NCI-H526 treated with DMSO at 0.1 percent for 48 hours (cell line): ENCODE data around the gene GNS.
"Not testable (repeated sequence)": the region's sequence is repeated elsewhere in the genome, so short reads cannot be mapped to it uniquely, and the experiment has no call there.

ENCODE experiments used
- DNase-seq: peaks from one replicate; lab custom pipeline; 2025; lab: John Stamatoyannopoulos, UW

GNS gene

DNA sequence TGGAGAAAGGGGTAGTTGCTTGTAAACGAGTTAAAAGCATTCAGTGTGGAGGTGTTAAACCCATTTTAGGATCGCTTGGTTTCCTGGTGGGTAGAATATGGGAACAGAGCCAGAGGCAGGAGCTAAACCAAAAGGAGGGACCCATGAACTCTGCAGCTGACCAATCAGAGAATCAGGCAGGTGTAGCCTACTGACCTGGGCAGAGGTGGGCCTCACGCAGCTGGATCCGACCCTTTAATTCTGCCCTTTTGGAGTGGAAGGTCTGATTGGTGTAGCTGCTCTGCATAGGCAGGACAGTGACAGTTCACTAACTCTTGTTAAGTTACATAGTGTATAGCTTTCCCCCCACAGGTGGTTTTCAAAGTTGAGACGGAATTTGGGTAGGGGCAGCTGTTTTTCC, 63.7 kb downstream of the GNS start:
- no peak for DNase-seq

DNA sequence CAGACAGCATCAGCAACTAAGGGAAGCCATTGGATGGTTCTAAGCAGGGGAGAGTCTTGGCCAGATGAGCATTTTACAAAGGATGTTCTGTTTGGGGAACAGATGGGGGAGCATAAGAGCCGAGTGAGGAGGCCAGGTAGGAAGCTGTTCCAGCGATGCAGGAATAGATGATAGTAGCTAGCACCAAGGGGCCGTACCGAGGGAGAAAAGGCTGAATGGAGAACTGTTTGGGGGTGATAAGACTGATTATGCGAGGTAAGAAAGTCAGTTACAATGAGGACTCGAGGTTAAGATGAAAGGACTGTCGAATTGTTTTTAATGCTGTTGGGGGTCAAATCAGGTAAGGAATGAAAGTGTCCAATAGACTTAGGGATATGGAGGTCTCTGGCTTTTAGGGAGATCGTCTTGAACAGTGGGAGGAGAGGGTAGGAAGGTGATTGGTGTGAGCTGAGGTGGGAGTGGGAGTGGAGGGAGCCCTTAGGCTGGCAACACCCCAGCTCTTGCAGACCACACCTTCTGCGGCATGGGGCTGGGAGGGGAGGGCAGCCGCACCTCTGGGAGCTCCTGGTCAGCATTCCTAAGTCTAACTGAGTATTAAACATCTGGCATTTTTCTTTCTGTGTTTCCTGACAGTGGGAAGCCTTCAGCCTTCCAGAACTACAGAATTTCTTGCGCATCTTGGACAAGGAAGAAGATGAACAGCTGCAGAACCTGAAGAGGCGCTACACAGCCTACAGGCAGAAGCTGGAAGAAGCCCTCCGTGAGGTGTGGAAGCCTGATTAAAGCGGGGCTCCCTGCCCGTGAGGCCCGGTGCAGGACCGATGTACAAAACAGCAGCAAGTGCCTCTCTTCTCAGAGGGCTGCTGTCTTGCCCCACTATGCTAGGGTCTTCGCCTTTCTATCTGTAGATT, 64.8 kb downstream of the GNS start:
- DNase-seq, result no peak

DNA sequence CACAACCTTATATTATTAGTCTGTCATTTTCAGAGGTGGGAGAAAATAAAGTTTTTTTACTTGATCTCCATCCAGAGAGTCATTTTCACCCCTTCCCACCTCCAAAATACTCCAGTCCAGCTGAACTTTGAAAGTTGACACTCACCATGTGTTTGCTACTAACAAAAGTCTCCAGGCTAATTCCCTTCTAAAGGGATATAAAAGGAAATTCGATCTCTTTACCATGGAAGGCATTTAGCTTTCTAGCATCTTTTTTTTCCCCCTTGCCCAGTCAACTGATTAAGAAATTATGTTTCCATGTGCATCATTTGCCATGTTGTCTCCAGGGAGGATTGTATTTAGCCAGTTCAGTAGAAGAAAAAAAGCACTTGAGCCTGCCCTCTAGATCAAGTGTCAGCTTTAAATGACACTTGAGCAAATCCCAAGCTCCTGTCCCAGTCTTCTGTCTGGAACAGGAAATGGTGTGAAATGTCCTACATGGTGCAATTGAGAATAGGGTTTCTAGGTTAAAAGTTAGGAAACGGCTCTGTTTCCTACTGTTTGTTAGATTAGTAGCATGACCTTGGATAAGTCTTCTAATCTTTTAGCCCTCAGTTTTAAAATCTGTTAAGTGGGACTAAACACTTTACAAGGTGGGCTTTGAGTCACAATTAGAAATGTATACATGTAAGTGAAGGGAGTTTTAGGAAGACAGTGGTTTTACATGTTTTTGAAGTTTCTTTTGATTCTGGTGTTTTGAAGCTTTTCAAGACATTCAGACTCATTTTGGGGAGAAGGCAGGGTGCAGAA, 67.2 kb downstream of the GNS start:
- no peak for DNase-seq

DNA sequence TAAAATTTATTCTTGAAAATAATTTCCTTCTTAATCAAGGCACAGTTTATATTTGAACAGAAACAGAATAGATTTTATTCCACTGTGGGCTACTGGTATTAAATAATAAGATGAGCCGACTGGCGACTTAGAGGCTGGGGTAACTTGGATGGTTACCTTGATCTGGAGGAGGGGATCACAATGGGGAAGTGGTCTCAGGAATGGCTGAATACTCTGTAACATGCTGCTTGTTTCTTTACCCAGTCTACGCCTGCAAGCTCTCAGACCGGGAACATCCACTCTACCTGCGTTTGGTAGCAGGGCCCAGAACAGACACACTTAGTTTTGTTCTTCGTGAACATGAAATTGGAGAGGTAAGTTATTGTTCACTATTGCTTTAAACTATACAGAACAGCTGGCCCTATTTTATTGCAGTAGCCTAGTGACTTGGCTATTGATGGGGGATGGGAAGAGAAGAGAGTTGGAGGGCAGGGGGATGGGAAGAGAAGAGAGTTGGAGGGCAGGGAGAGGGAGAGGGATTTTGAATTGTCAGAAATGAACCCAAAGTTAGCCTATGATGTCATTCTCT, 67.9 kb downstream of the GNS start:
- no peak for DNase-seq

DNA sequence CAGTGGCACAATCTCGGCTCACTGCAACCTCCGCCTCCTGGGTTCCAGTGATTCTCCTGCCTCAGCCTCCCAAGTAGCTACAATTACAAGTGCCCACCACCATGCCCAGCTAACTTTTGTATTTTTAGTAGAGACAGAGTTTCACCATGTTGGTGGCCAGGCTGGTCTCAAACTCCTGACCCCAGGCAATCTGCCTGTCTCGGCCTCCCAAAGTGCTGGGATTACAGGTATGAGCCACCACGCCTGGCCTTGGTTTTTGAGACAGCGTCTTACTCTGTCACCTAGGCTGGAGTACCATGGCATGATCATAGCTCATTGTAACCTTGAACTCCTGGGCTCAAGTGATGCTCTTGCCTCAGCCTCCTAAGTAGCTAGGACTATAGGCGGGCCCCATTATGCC, 69.0 kb downstream of the GNS start:
- DNase-seq, result not testable (repeated sequence)

DNA sequence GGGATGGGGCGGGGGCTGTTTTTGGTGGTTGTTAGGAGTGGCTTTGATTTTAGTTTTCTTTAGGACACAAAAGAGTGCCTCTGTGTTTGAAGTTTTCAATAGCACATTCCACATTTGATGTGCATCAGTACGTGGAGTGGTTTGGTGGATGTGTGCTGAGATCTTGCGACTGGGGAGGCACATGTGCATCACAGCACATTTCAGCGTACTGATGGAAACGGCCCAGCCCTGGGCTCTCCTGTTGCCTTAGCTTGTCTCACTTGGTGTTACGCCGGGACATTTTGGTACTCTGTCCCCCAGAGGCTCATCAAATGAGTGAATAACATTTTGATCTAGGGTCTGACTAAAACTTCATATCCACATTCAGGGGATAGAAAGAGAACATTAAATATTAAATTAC, 70.5 kb downstream of the GNS start:
- no peak for DNase-seq

DNA sequence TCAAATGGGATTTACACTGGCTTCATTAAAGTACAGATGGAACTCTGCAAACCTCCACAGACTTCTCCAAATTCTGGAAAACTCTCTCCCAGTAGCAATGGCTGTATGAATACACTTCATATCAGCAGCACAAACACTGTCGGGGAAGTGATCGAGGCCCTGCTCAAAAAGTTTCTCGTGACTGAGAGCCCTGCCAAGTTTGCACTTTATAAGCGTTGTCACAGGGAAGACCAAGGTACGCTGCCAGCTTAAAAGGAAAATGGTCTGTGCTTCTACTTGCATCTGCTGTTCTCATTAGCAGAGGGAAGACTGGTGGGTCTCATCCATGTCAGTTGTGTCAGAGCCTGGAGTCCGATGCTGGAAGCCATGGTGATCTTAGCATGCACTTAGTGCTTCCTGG, 71.0 kb downstream of the GNS start:
- DNase-seq, result no peak

DNA sequence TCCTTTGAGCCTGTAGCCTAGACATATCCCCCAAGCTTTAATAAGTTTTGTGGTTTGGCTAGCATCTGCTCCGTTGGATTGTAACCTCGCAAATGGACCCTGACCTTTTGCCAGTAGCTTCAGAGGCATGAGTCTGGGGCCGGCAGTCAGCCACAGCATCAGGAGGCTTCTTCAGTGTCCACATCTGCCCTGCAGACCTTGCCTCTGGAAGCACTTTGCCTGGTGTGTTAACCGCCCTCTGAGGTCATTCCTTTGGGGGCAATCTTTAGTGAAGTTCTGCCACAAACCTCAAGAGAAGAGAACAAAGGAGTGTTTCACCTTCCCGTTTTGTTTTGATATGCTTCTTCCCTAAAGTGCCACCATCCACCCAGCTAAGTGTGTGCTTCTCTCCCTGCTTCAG, 71.4 kb downstream of the GNS start:
- DNase-seq, result no peak

DNA sequence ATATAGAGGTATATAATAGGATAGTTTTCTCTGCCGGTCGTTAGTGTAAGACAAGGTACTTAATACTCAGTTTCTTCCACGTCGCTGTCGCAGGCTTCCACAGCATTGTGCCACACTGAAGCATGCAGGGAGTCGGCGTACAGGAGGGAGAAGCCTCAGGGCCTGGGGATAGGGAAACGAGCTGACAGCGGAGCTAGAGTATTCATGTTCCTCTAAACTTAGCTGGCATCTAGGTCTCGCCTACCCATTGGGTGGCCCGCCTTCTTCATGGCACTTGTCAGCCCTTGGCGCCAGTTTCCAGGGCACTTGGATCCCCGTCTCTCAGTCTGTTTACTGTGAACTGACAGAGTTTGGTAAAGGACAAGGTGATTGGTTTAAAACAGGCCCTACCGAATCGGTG, 73.6 kb downstream of the GNS start:
- DNase-seq, result no peak

DNA sequence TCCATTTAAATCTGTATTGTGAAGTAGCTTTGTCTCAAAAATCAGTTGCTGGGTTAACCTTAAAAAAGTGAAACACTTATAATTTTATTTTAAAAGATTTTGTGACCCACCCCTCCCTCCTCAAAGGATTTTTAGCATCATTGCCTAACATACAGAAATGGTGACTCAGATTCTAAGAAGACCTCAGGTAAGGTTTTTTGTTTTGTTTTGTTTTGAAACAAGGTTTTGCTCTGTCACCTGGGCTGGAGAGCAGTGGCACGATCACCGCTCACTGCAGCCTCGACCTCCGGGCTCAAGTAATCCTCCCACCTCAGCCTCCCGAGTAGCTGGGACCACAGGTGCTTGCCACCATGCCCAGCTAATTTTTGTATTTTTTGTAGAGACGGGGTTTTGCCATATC, 74.2 kb downstream of the GNS start:
- DNase-seq, result no peak

DNA sequence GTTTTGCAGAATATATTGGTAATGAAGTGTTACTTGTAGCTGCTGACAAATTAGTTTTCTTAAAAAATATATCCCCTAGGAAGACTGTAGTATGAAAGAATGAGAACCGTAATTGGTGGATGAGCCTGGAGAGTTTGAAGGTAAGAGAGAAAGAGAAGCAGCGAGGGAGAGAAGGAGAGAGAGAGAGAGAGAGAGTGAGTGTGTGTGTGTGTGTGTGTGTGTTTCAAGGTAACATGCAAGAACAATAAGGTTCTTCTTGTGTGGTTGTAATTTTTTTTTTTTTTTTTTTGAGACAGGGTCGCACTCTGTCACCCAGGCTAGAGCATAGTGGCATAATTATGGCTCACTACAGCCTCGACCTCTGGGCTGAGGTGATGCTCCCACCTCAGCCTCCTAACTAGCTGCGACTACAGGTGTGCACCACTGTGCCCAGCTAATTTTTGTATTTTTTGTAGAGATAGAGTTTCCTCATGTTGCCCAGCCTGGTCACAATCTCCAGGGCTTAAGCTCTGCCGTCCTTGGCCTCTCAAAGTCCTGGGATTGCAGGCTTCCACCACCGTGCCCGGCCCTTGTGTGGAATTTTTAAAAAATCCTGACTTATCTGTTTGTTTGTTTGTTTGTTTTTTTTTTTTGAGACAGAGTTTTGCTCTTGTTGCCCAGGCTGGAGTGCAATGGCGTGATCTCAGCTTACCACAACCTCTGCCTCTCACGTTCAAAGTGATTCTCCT, 75.2 kb downstream of the GNS start:
- DNase-seq, result no peak

DNA sequence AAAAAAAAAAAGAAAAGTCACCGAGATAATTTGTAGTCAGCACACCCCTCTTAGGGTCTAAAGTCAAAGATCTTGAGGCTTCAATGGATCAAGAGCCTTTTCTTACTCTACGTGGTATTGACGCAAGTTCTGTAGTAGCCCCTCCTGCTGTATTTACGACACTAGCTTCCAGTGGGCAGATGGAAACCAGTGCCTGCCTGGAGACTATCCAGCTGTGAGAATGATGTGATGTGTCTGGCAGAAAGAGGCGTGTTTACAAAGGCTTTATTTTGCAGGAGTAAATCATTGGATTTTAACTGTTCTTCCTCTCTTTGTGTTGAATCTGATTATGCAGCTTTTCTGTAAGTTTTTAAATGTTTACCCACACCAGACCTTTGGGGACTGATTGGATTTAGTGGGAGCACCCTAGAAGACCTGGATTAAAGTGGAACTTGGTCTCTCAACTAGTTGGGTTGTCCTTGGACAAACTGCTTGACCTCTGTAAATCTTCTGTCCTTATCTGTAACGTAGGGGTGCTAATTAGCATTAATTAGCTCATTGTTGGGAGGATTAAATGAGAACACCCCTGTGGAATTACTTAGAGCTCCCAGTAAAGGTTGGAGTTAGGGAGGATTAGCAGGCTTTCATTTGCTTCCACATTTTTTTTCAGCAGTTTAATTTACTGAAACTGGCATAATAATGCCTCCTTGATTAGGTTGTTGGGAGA, 76.5 kb downstream of the GNS start:
- no peak for DNase-seq

DNA sequence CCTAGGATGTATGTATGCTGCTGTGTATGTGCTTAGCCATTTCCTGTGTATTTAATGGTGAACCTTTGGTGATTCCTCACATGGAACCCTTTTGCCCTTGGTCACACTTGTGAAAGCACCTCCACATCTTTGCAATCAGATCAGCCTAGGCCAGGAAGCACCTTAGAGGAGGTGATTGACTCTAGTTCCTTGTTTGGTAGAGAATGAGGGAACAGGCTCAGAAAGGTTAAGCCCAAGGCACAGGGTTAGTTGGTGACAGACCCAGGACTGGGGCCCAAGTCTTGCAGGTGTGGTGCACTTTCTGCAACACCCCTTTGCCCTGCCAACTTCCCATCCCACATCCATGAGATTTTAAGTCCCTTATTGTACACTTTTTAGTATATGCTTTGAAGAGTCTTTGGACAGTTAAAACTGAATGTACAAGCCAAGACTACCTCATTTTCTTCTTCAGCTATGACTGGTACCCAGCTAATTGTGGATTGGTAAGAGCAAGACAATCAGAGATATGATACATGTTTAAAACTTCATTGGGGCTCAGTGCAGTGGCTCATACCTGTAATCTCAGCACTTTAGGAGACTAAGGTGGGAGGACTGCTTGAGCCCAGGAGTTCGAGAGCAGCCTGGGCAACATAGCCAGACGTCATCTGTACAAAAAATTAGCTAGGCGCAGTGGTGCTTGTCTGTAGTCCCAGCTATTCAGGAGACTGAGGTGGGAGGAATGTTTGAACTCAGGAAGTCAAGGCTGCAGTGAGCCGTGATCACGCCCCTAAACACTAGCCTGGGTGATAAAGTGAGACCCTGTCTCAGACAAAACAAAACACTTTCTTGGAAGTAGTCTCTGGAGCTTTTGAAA, 77.8 kb downstream of the GNS start:
- DNase-seq, result no peak

DNA sequence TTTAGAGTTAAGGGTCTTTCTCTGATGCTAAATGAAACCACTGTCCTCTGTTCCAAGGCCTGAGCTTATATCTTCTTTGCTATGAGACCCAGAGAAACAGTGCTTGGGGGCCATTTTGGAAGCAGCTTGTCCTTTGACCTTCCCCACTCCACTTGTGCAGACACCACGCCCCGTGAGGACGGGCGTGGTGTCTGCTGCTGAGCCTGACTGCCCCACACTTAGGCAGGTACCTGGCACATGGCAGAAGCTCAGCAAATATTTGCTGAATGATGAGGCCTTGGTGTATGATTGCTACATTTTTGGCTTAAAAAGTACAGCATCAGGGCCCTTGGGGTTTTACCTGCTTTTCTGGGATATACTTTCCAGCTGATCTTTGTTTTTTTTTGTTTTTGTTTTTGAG, 79.0 kb downstream of the GNS start:
- no peak for DNase-seq

DNA sequence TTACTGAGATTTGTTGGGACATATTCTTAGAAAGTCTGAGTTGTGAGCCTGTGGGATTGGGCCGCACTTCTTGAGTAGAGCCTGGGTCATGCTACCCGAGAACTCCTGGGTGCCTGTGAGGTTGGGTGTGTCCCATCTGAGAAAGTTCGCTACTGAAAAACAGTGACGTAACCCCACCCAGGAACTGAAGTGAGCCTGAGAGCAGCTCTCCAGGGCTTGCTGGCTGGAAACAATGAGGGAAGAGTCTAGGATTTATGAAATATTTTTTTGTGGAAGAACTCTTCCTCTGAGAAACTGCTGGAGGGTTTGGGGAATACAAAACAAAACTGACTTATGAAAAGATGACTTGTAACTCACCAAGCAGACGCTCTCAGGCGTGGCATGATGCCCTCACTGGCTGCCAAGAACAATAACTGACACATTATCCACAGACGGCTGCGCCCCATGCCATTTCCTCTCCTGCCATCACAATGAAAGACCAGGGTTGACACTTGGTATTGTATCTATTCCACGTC, 79.7 kb downstream of the GNS start:
- no peak for DNase-seq

DNA sequence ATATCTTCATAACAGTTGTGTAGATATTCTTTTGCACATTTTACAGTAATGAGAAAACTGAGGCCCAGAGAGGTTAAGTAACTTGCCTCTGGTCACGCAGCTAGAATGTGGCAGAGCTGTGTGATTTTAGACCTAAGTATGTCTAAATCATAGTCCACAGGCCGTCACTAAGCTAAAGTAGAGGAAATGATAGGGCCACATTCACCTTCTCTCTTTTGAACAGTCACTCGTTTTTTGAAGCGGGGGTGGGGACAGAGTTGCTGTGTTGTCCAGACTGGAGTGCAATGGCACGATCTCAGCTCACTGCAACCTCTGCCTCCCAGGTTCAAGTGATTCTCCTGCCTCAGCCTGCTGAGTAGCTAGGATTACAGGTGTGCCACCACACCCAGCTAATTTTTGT, 80.4 kb downstream of the GNS start:
- DNase-seq, result no peak

DNA sequence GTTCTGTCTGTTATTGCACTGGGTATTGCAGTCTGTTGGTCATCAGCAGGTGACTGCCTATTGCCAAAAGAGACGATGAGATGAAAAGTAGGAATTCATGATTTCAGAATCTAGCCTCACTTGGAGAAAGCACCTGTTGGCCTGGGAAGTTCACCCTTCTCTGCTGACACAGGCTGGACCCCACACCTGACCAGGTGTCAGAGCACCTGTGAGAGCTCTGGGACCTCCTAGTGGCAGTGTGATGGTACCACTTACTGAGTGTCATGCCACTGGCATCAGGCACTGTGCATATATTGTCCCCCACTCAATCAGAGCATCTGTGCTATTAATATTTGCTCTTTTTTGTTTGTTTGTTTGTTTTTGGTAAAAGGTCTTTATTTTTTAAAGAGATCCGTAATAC, 81.0 kb downstream of the GNS start:
- DNase-seq, result no peak

DNA sequence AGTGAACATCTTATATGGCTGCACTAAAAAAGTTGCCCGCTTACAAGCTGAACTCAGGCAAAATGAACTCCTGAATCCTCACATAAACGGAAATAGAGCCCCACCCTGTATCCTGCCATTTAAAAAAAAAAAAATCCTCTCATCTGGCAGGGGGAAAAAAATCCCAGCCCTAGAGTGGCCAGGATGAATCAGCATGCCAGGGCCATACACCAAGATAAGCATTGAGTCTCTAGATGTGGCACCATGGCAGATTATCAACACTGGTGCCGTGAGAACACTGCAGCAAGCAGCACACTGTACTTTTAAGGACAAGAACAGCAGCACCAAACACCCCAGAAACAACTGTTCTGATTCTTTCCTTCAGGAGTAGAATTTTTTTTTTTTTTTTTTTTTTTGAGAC, 83.4 kb downstream of the GNS start:
- no peak for DNase-seq

DNA sequence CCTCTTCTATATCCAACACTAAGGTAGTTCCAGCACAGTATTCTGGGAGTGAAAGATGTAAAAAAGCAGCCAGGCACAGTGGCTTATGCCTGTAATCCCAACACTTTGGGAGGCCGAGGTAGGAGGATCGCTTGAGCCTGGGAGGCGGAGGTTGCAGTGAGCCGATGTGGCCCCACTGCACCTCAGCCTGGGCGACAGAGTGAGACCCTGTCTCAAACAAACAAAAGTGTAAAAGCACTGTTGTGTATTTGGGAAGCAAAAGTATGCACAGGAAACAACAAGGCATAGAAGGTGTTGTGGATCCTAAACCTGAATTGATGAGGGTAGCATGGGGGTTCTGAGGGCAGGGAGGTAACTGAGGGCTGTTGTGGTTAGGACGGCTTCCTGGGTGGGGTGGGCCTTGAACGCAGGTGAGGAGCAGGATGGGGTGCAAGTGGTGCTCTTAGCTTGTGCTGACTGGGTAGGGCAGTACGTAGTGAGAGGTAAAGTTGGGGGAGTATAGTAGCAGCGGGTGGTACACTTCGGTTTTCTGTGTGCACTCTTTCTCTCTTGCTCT, 84.8 kb downstream of the GNS start:
- DNase-seq, result no peak

DNA sequence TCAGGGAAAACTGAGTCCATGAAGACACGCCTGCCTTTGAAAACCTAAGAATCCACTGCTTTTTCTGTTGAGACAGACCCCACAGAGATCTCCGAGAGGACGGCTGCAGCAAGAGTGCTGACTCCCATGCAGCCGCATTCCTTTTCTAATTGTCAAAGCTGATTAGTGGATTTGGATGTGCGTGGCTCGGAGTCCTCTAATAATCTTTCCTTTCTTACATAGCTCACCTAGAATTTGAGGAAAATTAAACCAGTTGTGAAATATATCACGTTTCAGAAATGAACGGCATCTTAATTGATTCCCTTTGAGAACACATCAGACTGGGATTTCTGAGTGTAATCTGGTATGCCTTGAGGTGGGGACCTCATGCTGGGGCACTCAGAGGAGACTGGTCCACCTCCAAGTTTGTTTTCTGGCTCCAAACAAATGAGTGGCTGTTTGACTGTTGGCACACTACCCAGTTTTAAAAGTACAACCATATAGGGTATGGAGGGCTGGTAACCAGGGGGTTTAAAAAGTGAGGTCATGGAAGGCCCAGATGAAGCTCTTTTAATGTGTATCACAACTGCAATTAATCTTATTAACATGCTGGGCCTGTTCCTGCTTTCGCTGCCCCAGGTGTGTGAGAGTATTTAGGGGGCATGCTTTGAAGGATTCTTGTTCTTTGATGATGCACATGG, 85.6 kb downstream of the GNS start:
- no peak for DNase-seq
